ENCODE results near the gene RNASE7. TPM values are rescaled to one million over a fixed set of nuclear protein-coding genes. Genes with fewer than 3 reads are reported as not detected.
A peak's percentile ranks its signal among the peaks of the same experiment; 100 is the strongest.

The RNASE7 gene
- total and polyA plus RNA-seq, 11 donors: 0.04 TPM; not detected in 10

GRCh38 chr14:21025371-21026273 lies 16.5 kb upstream of the RNASE7 start:
- DNase-seq: peak; percentile 88 to 94 (median 92)
- Histone ChIP-seq H3K4me3 (peak overlapping the region; percentile 66 to 98 (median 88)), H3K9me3 (no peaks in the 10 kb centered on the region), H3K27me3 (peaks cover 0 to 7% (median 0%) of the 10 kb centered on the region in 9 donors), H3K36me3 (peaks cover 0 to 23% (median 16%) of the 10 kb centered on the region in 9 donors), H3K4me1 (peaks cover 0 to 49% (median 30%) of the 10 kb centered on the region in 12 donors), H3K27ac (peak overlapping the region; percentile 82 to 100 (median 98))
- peak; percentile 63 to 73 (median 68) for ATAC-seq
- intact Hi-C loops (cut with DNase I): loop anchor here in 2 of 10 donors (1.0 kb wide), 1 partner anchor 14 kb away; no protein-coding TSS in a partner anchor
- no peak for TF ChIP-seq POLR2A (IDR thresholded peaks at IDR 0.05)
- TF ChIP-seq CTCF (IDR thresholded peaks at IDR 0.05): no peak
- WGBS, 4 donors: 2 to 12% (median 4%) methylated on average over 35 to 58 of the region's 58 CpGs

- DNase-seq: peak in 1 of 5 donors; percentile 39
- Histone ChIP-seq H3K9me3 (no peaks in the 10 kb centered on the region), H3K27ac (peak overlapping the region; percentile 82 to 100 (median 98)), H3K4me1 (peaks cover 0 to 49% (median 30%) of the 10 kb centered on the region in 12 donors), H3K27me3 (peaks cover 0 to 7% (median 0%) of the 10 kb centered on the region in 9 donors), H3K36me3 (peaks cover 0 to 15% (median 8%) of the 10 kb centered on the region in 9 donors), H3K4me3 (peak overlapping the region in 5 of 12 donors; percentile 82 to 98 (median 92))
- TF ChIP-seq POLR2A (IDR thresholded peaks at IDR 0.05): no peak
- TF ChIP-seq CTCF (IDR thresholded peaks at IDR 0.05): no peak
- intact Hi-C loops (cut with DNase I): no loop called here
- no peak for ATAC-seq
- 50 to 62% (median 54%) methylated on average over 7 of the region's 7 CpGs for WGBS, 4 donors
These were observed 15.7 kb upstream of the RNASE7 start for GRCh38 chr14:21026274-21026987.

GRCh38 chr14:21026988-21027315 lies 15.2 kb upstream of the RNASE7 start:
- peaks cover 0 to 10% (median 3%) of the 10 kb centered on the region in 9 donors for H3K36me3 ChIP-seq
- H3K27me3 ChIP-seq: peaks cover 0 to 7% (median 0%) of the 10 kb centered on the region in 9 donors
- no peak overlapping the region for H3K4me3 ChIP-seq
- peaks cover 0 to 46% (median 30%) of the 10 kb centered on the region in 12 donors for H3K4me1 ChIP-seq
- H3K27ac ChIP-seq: peak overlapping the region; percentile 55 to 100 (median 98)
- 11 to 24% (median 21%) methylated on average over 3 of the region's 3 CpGs for WGBS, 4 donors
- intact Hi-C loops (cut with DNase I): no loop called here
- DNase-seq: peak in 2 of 5 donors; percentile 38 to 71
- no peak for TF ChIP-seq POLR2A (IDR thresholded peaks at IDR 0.05)
- TF ChIP-seq CTCF (IDR thresholded peaks at IDR 0.05): no peak
- ATAC-seq: peak in 1 of 4 donors; percentile 39
- no peaks in the 10 kb centered on the region for H3K9me3 ChIP-seq

GRCh38 chr14:21029917-21030316 lies 12.2 kb upstream of the RNASE7 start, which contains the start of gene TPPP2:
TSS of gene TPPP2 (plus strand) at chr14:21030217. CDS start at chr14:21030582, 365 bp downstream.
- Histone ChIP-seq H3K27me3 (peaks cover 0 to 7% (median 0%) of the 10 kb centered on the region in 9 donors), H3K27ac (no peak within 1 kb of the TSS), H3K9me3 (no peaks in the 10 kb centered on the region), H3K4me3 (no peak within 1 kb of the TSS), H3K36me3 (no peaks in the 10 kb centered on the region), H3K4me1 (peaks cover 0 to 19% (median 13%) of the 10 kb centered on the region in 12 donors)
- TF ChIP-seq CTCF (IDR thresholded peaks at IDR 0.05) (no peak), POLR2A (IDR thresholded peaks at IDR 0.05) (no peak)
- intact Hi-C loops (cut with DNase I): no loop called here
- ATAC-seq: no peak
- DNase-seq: no peak
- WGBS, 4 donors: 90 to 95% (median 94%) methylated on average over 5 of the region's 5 CpGs

All from heart left ventricle (tissue), 16 donors.